H9 (cell line): ENCODE data around the gene RGS6. TPM values are rescaled to one million over a fixed set of nuclear protein-coding genes. Genes with fewer than 3 reads are reported as not detected.
A peak's percentile ranks its signal among the peaks of the same experiment; 100 is the strongest.

ENCODE experiments used
- DNase-seq: peaks from one replicate; pipeline ENCODE4 v3.0.0-alpha.2; 2017
- H2AFZ ChIP-seq: one replicate; pipeline ENCODE4 v1.6.1; 2013; ENCODE audit warnings: mild to moderate bottlenecking, low read length, control low read depth, moderate library complexity
- H2AK5ac ChIP-seq: 2 replicates; pipeline ENCODE4 v1.6.1; 2013; ENCODE audit warnings: low read length, control low read depth, mixed read lengths; ENCODE audit not compliant: insufficient read length
- H2BK120ac ChIP-seq: one replicate; pipeline ENCODE4 v1.6.1; 2013; ENCODE audit warnings: low read depth, mild to moderate bottlenecking, low read length, control low read depth, inconsistent platforms; ENCODE audit not compliant: poor library complexity, severe bottlenecking
- H2BK12ac ChIP-seq: 2 replicates; pipeline ENCODE4 v1.6.1; 2013; ENCODE audit warnings: low read length, control low read depth, mixed read lengths, low read depth; ENCODE audit not compliant: insufficient read length
- H2BK15ac ChIP-seq: 2 replicates; pipeline ENCODE4 v1.6.1; 2013; ENCODE audit warnings: low read depth, low read length, control low read depth
- H2BK20ac ChIP-seq: one replicate; pipeline ENCODE4 v1.6.1; 2013; ENCODE audit warnings: low read depth, mild to moderate bottlenecking, low read length, control low read depth, inconsistent platforms; ENCODE audit not compliant: poor library complexity, severe bottlenecking
- H2BK5ac ChIP-seq: 2 replicates; pipeline ENCODE4 v1.6.1; 2013; ENCODE audit warnings: low read length, control low read depth, mixed read lengths; ENCODE audit not compliant: insufficient read length
- H3K14ac ChIP-seq: 2 replicates; pipeline ENCODE4 v1.6.1; 2013; ENCODE audit warnings: low read length, control low read depth; ENCODE audit not compliant: insufficient read depth
- H3K18ac ChIP-seq: 2 replicates; pipeline ENCODE4 v1.6.1; 2013; ENCODE audit warnings: low read depth, mild to moderate bottlenecking, mixed read lengths, low read length, control low read depth; ENCODE audit not compliant: insufficient read length
- H3K23ac ChIP-seq: 2 replicates; pipeline ENCODE4 v1.6.1; 2013; ENCODE audit warnings: low read length, control low read depth, mixed read lengths, low read depth; ENCODE audit not compliant: insufficient read length
- H3K23me2 ChIP-seq: 2 replicates; pipeline ENCODE4 v1.6.1; 2013; ENCODE audit warnings: low read depth, mild to moderate bottlenecking, mixed read lengths, low read length, control low read depth; ENCODE audit not compliant: insufficient read length, poor library complexity, severe bottlenecking
- H3K27ac ChIP-seq: 2 replicates; pipeline ENCODE4 v1.5.1; 2013; ENCODE audit warnings: low read length, control low read depth, mixed read lengths, low read depth; ENCODE audit not compliant: insufficient read length
- H3K27me3 ChIP-seq: 2 replicates; pipeline ENCODE4 v1.6.1; 2013; ENCODE audit warnings: low read length, control low read depth, inconsistent platforms; ENCODE audit not compliant: insufficient read depth
- H3K4ac ChIP-seq: 2 replicates; pipeline ENCODE4 v1.6.1; 2013; ENCODE audit warnings: low read depth, mild to moderate bottlenecking, control low read depth, inconsistent platforms, low read length, moderate library complexity
- H3K4me1 ChIP-seq: 2 replicates; pipeline ENCODE4 v1.6.1; 2013; ENCODE audit warnings: low read length, control low read depth, inconsistent platforms; ENCODE audit not compliant: insufficient read depth
- H3K4me2 ChIP-seq: 2 replicates; pipeline ENCODE4 v1.6.1; 2013; ENCODE audit warnings: low read length, control low read depth, mixed read lengths; ENCODE audit not compliant: insufficient read length, insufficient read depth
- H3K56ac ChIP-seq: 2 replicates; pipeline ENCODE4 v1.6.1; 2013; ENCODE audit warnings: low read depth, mild to moderate bottlenecking, mixed read lengths, low read length, control low read depth; ENCODE audit not compliant: insufficient read length
- H3K79me1 ChIP-seq: 2 replicates; pipeline ENCODE4 v1.6.1; 2013; ENCODE audit warnings: low read depth, mild to moderate bottlenecking, moderate library complexity, low read length, control low read depth, inconsistent platforms; ENCODE audit not compliant: insufficient read depth, poor library complexity, severe bottlenecking
- H3K79me2 ChIP-seq: 2 replicates; pipeline ENCODE4 v1.6.1; 2013; ENCODE audit warnings: low read length, control low read depth, inconsistent platforms; ENCODE audit not compliant: insufficient read depth
- H3K9ac ChIP-seq: 2 replicates; pipeline ENCODE4 v1.6.1; 2013; ENCODE audit warnings: low read length, control low read depth, mixed read lengths; ENCODE audit not compliant: insufficient read length; ENCODE audit errors: extremely low read depth
- H3K9me3 ChIP-seq: one replicate; pipeline ENCODE4 v1.6.1; 2013; ENCODE audit warnings: low read depth, low read length, inconsistent platforms; ENCODE audit not compliant: control insufficient read depth
- H3T11ph ChIP-seq: one replicate; pipeline ENCODE4 v1.6.1; 2013; ENCODE audit warnings: mild to moderate bottlenecking, low read length, control low read depth, inconsistent platforms
- H4K20me1 ChIP-seq: one replicate; pipeline ENCODE4 v1.6.1; 2013; ENCODE audit not compliant: control insufficient read depth, insufficient read length, insufficient read depth
- H4K5ac ChIP-seq: 2 replicates; pipeline ENCODE4 v1.6.1; 2013; ENCODE audit warnings: low read depth, mild to moderate bottlenecking, mixed read lengths, low read length, control low read depth; ENCODE audit not compliant: insufficient read length
- H4K8ac ChIP-seq: replicated peaks from 2 replicates; pipeline ENCODE4 v1.6.1; 2013; ENCODE audit warnings: low read length, control low read depth, mixed read lengths, low read depth; ENCODE audit not compliant: insufficient read length
- H4K91ac ChIP-seq: 2 replicates; pipeline ENCODE4 v1.6.1; 2013; ENCODE audit warnings: low read depth, mild to moderate bottlenecking, moderate library complexity, mixed read lengths, low read length, control low read depth; ENCODE audit not compliant: insufficient read length
- H3K27ac Mint-ChIP-seq, 3 experiments: 2 replicates in 2 of 3; 3 replicates in 1 of 3; pipeline ENCODE4 v1.8.0; 2020 to 2021; ENCODE audit warnings: mixed read lengths in 3 of 3, mild to moderate bottlenecking in 1 of 3, moderate library complexity in 1 of 3
- H3K27me3 Mint-ChIP-seq: 2 replicates; pipeline ENCODE4 v1.8.0; 2021; ENCODE audit warnings: low read depth, mild to moderate bottlenecking, moderate library complexity, mixed read lengths
- H3K36me3 Mint-ChIP-seq, 3 experiments: 2 replicates in 2 of 3; 3 replicates in 1 of 3; pipeline ENCODE4 v1.8.0; 2020 to 2021; ENCODE audit warnings: low read depth in 3 of 3, mixed read lengths in 3 of 3; ENCODE audit not compliant: insufficient read depth in 1 of 3
- H3K4me1 Mint-ChIP-seq, 2 experiments: 2 replicates each; pipeline ENCODE4 v1.8.0; 2020; ENCODE audit warnings: mixed read lengths in 2 of 2
- H3K4me3 Mint-ChIP-seq, 2 experiments: 2 replicates in 1 of 2; 3 replicates in 1 of 2; pipeline ENCODE4 v1.8.0; 2020 to 2021; ENCODE audit warnings: mild to moderate bottlenecking in 2 of 2, mixed read lengths in 2 of 2, moderate library complexity in 1 of 2
- H3K9me3 Mint-ChIP-seq, 2 experiments: 2 replicates in 1 of 2; 3 replicates in 1 of 2; pipeline ENCODE4 v1.8.0; 2020; ENCODE audit warnings: mild to moderate bottlenecking in 2 of 2, mixed read lengths in 2 of 2, moderate library complexity in 1 of 2
- WGBS: extraction: QIAGEN DNeasy Blood & Tissue Kit; methylation state at CpG from one replicate; pipeline ENCODE4 v1.1.7; 2013; ENCODE audit warnings: missing lambda C conversion rate, low lambda C conversion rate, mixed read lengths; ENCODE audit not compliant: insufficient read length; ENCODE audit errors: extremely low coverage; 5-methylcytosine and 5-hydroxymethylcytosine counted together
- total RNA-seq: library from RNA; stranded (reverse); gene quantifications from 2 replicates; pipeline ENCODE4 v1.2.1, GENCODE V29; 2021
- TF ChIP-seq, protein P1 (sequence below): fragments of 200-600 bp; sonication (generic); conservative IDR thresholded peaks from 3 replicates; pipeline ENCODE4 v1.8.0; 2021; ENCODE audit warnings: antibody characterized with exemption, mild to moderate bottlenecking

The RGS6 gene
- total RNA-seq, 1 experiment from 2014 or later, result 3.0 TPM

GRCh38 chr14:72129291-72129690 lies 197.1 kb downstream of the RGS6 start:
- H2AFZ ChIP-seq, result no peak overlapping the region
- H2BK20ac ChIP-seq, result no peak overlapping the region
- H4K91ac ChIP-seq, result no peak overlapping the region
- TF ChIP-seq, protein P1, sequence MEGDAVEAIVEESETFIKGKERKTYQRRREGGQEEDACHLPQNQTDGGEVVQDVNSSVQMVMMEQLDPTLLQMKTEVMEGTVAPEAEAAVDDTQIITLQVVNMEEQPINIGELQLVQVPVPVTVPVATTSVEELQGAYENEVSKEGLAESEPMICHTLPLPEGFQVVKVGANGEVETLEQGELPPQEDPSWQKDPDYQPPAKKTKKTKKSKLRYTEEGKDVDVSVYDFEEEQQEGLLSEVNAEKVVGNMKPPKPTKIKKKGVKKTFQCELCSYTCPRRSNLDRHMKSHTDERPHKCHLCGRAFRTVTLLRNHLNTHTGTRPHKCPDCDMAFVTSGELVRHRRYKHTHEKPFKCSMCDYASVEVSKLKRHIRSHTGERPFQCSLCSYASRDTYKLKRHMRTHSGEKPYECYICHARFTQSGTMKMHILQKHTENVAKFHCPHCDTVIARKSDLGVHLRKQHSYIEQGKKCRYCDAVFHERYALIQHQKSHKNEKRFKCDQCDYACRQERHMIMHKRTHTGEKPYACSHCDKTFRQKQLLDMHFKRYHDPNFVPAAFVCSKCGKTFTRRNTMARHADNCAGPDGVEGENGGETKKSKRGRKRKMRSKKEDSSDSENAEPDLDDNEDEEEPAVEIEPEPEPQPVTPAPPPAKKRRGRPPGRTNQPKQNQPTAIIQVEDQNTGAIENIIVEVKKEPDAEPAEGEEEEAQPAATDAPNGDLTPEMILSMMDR, result no peak
- H3K27ac ChIP-seq, result no peak overlapping the region
- Mint-ChIP-seq H3K4me1 (no peaks in the 10 kb centered on the region), H3K27me3 (no peaks in the 10 kb centered on the region), H3K36me3 (0 out of 7 replicates have a peak, but pooled peaks cover 0 to 2% (median 0%) of the 10 kb centered on the region in 3 experiments), H3K9me3 (no peaks in the 10 kb centered on the region; a peak in 2 of 5 replicates), H3K27ac (no peak overlapping the region), H3K4me3 (no peak overlapping the region)
- no peaks in the 10 kb centered on the region for H3K79me2 ChIP-seq
- H3K4ac ChIP-seq, result no peak overlapping the region
- H3K23me2 ChIP-seq, result no peaks in the 10 kb centered on the region
- H3K4me2 ChIP-seq, result no peak overlapping the region
- H3K79me1 ChIP-seq, result no peaks in the 10 kb centered on the region
- no peak for DNase-seq
- H3K9me3 ChIP-seq, result no peaks in the 10 kb centered on the region
- H3K23ac ChIP-seq, result no peak overlapping the region
- H3T11ph ChIP-seq, result no peak overlapping the region
- H3K4me1 ChIP-seq, result no peaks in the 10 kb centered on the region
- H3K27me3 ChIP-seq, result no peaks in the 10 kb centered on the region; the same call in 1 of the 2 replicates
- no peak overlapping the region for H3K18ac ChIP-seq
- no peak overlapping the region for H4K5ac ChIP-seq
- H4K20me1 ChIP-seq, result no peaks in the 10 kb centered on the region
- no CpG with 5 or more reads among the region's 3 CpGs for WGBS
- no peak overlapping the region for H3K56ac ChIP-seq
- no peak overlapping the region for H2BK5ac ChIP-seq
- H2AK5ac ChIP-seq, result no peak overlapping the region
- no peak overlapping the region for H2BK12ac ChIP-seq
- H2BK15ac ChIP-seq, result peak overlapping the region; percentile 81; the same call in 1 of the 2 replicates
- H3K9ac ChIP-seq, result no peak overlapping the region
- H2BK120ac ChIP-seq, result no peak overlapping the region
- H4K8ac ChIP-seq, result no peak overlapping the region
- no peak overlapping the region; the same call in 1 of the 2 replicates for H3K14ac ChIP-seq
